Spleen (tissue), 7 donors: ENCODE results near the gene DENND1A.

Experiments used
- CTCF ChIP-seq, 11 experiments: fragments of 200-600 bp in 7 of 11; fragments of 450-650 bp in 4 of 11; sonication (generic) in 4 of 11; IDR thresholded peaks in 8 of 11; conservative IDR thresholded peaks in 3 of 11; 1 replicate in 7 of 11; 2 replicates in 4 of 11; pipeline versions ENCODE4 v1.4.0 to v1.8.0; 2016 to 2021; ENCODE audit warnings: antibody characterized with exemption in 11 of 11, inconsistent platforms in 4 of 11, mild to moderate bottlenecking in 1 of 11
- POLR2AphosphoS5 ChIP-seq, 3 donors: sonication (generic); formaldehyde crosslinking; IDR thresholded peaks; one replicate each; pipeline ENCODE4 v1.5.1; 2017; ENCODE audit warnings: antibody characterized with exemption in 3 of 3
- donor health status: DM: no; HTN: no; CAD: no; lungs with moderate emphysema.
- donor health status: DM: no; HTN: no; CAD: no.
- donor health status: DM: no; HTN: no; CAD: no.

GRCh38 chr9:123946101-123946821, 16.3 kb upstream of the DENND1A start:
- TF ChIP-seq CTCF (IDR thresholded peaks at IDR 0.05 in 8 of 11, conservative IDR thresholded peaks at IDR 0.05 in 3 of 11), result no peak
- TF ChIP-seq POLR2AphosphoS5 (IDR thresholded peaks at IDR 0.05), result no peak
